Skin of body (tissue), 2 donors: Measurements from ENCODE around the gene CSNK1E. TPM values are rescaled to one million over a fixed set of nuclear protein-coding genes. Genes with fewer than 3 reads are reported as not detected.

Experiments
- DNase-seq: peaks from one replicate; lab custom pipeline; 2025; lab: John Stamatoyannopoulos, UW
- total RNA-seq: library from RNA; depleted of rRNA; stranded (reverse); fragments of >200 nt; gene quantifications from one replicate; pipeline ENCODE4 v1.2.3, GENCODE V29; 2014

CSNK1E gene
- total RNA-seq, 1 donor from 2014 or later, result 79.3 TPM

- no peak for DNase-seq
These were observed 17.8 kb upstream of the CSNK1E start for GRCh38 chr22:38335077-38335476.

GRCh38 chr22:38327805-38328204 lies 10.6 kb upstream of the CSNK1E start:
- DNase-seq, result no peak

- no peak for DNase-seq
These were observed 10.2 kb upstream of the CSNK1E start for GRCh38 chr22:38327396-38327795.

GRCh38 chr22:38325587-38325986 lies 8.4 kb upstream of the CSNK1E start:
- no peak for DNase-seq

- DNase-seq, result no peak
These were observed 3.6 kb upstream of the CSNK1E start for GRCh38 chr22:38320605-38321402.

- DNase-seq, result no peak
These were observed 1.9 kb upstream of the CSNK1E start for GRCh38 chr22:38318792-38319773.

- peak; percentile 39 for DNase-seq
These were observed 922 bp upstream of the CSNK1E start for GRCh38 chr22:38317995-38318715.

- peak; percentile 51 for DNase-seq
These were observed 690 bp downstream of the CSNK1E start for GRCh38 chr22:38316364-38317121.

- DNase-seq, result no peak
These were observed 1.3 kb downstream of the CSNK1E start for GRCh38 chr22:38315823-38316363.

- no peak for DNase-seq
These were observed 2.1 kb downstream of the CSNK1E start for GRCh38 chr22:38314933-38315822.

GRCh38 chr22:38314051-38314932 lies 2.9 kb downstream of the CSNK1E start:
- DNase-seq, result peak; percentile 27

- DNase-seq, result peak; percentile 61
These were observed 3.8 kb downstream of the CSNK1E start for GRCh38 chr22:38313384-38313955.

- no peak for DNase-seq
These were observed 4.9 kb downstream of the CSNK1E start for GRCh38 chr22:38312261-38312800.

GRCh38 chr22:38311323-38311620 lies 6.0 kb downstream of the CSNK1E start:
- DNase-seq, result no peak

- no peak for DNase-seq
These were observed 6.5 kb downstream of the CSNK1E start for GRCh38 chr22:38310518-38311322.

GRCh38 chr22:38309614-38310517 lies 7.4 kb downstream of the CSNK1E start:
- no peak for DNase-seq
